WERI-Rb-1 (cell line): Measurements from ENCODE around the gene STRIP2.
"Not testable (repeated sequence)": the region's sequence is repeated elsewhere in the genome, so short reads cannot be mapped to it uniquely, and the experiment has no call there.

ENCODE experiments used
- DNase-seq: peaks from one replicate; pipeline ENCODE4 v3.0.0-alpha.2; 2020
- H3K27ac ChIP-seq: fragments of 250-450 bp; sonication (Bioruptor Pico); 2 replicates; pipeline ENCODE4 v1.5.1; 2020; ENCODE audit warnings: mild to moderate bottlenecking, moderate library complexity
- H3K27me3 ChIP-seq: fragments of 250-450 bp; sonication (Bioruptor Pico); 2 replicates; pipeline ENCODE4 v1.5.1; 2021; ENCODE audit warnings: mild to moderate bottlenecking, low read depth, moderate library complexity; ENCODE audit not compliant: insufficient read depth, severe bottlenecking
- H3K36me3 ChIP-seq: fragments of 250-450 bp; sonication (Bioruptor Pico); 2 replicates; pipeline ENCODE4 v1.5.1; 2020; ENCODE audit warnings: mild to moderate bottlenecking, moderate library complexity
- H3K4me3 ChIP-seq: 2 replicates; pipeline ENCODE4 v1.5.1; 2011; ENCODE audit warnings: low read depth, mild to moderate bottlenecking, control low read depth, low read length
- H3K9me3 ChIP-seq: fragments of 250-450 bp; sonication (Bioruptor Pico); 2 replicates; pipeline ENCODE4 v1.5.1; 2021; ENCODE audit warnings: mild to moderate bottlenecking, moderate library complexity; ENCODE audit not compliant: severe bottlenecking
- CTCF ChIP-seq: IDR thresholded peaks from 2 replicates; pipeline ENCODE4 v1.5.1; 2011; ENCODE audit warnings: low read depth, mild to moderate bottlenecking, control low read depth, inconsistent platforms, low read length

STRIP2 gene

GRCh38 chr7:129466796-129467195 is 32.6 kb downstream of the STRIP2 start:
- Histone ChIP-seq H3K9me3 (no peaks in the 10 kb centered on the region), H3K36me3 (peaks cover 61% of the 10 kb centered on the region), H3K27me3 (no peaks in the 10 kb centered on the region), H3K4me3 (no peak overlapping the region), H3K27ac (no peak overlapping the region)
- DNase-seq, result no peak
- no peak for TF ChIP-seq CTCF

GRCh38 chr7:129468087-129468486 is 33.9 kb downstream of the STRIP2 start:
- Histone ChIP-seq H3K9me3 (no peaks in the 10 kb centered on the region), H3K27me3 (no peaks in the 10 kb centered on the region), H3K4me3 (no peak overlapping the region), H3K27ac (no peak overlapping the region), H3K36me3 (peaks cover 49% of the 10 kb centered on the region)
- DNase-seq, result no peak
- TF ChIP-seq CTCF, result no peak

GRCh38 chr7:129468547-129468946 is 34.3 kb downstream of the STRIP2 start:
- peaks cover 47% of the 10 kb centered on the region for H3K36me3 ChIP-seq
- H3K9me3 ChIP-seq, result no peaks in the 10 kb centered on the region
- no peak overlapping the region for H3K4me3 ChIP-seq
- H3K27ac ChIP-seq, result no peak overlapping the region
- DNase-seq, result no peak
- TF ChIP-seq CTCF, result no peak
- no peaks in the 10 kb centered on the region for H3K27me3 ChIP-seq

GRCh38 chr7:129469930-129470329 is 35.7 kb downstream of the STRIP2 start:
- DNase-seq, result no peak
- TF ChIP-seq CTCF, result no peak
- Histone ChIP-seq H3K4me3 (no peak overlapping the region), H3K9me3 (no peaks in the 10 kb centered on the region), H3K36me3 (peaks cover 38% of the 10 kb centered on the region), H3K27me3 (no peaks in the 10 kb centered on the region), H3K27ac (peak overlapping the region; percentile 54)

- no peaks in the 10 kb centered on the region for H3K27me3 ChIP-seq
- H3K9me3 ChIP-seq, result no peaks in the 10 kb centered on the region
- peak; percentile 70 for DNase-seq
- no peak for TF ChIP-seq CTCF
- no peak overlapping the region for H3K4me3 ChIP-seq
- peaks cover 35% of the 10 kb centered on the region for H3K36me3 ChIP-seq
- peak overlapping the region; percentile 54 for H3K27ac ChIP-seq
These were observed 36.2 kb downstream of the STRIP2 start for GRCh38 chr7:129470411-129470810.

GRCh38 chr7:129471402-129471827 is 37.2 kb downstream of the STRIP2 start:
- DNase-seq, result no peak
- Histone ChIP-seq H3K27ac (no peak overlapping the region), H3K9me3 (no peaks in the 10 kb centered on the region), H3K27me3 (no peaks in the 10 kb centered on the region), H3K36me3 (peaks cover 26% of the 10 kb centered on the region), H3K4me3 (no peak overlapping the region)
- no peak for TF ChIP-seq CTCF

GRCh38 chr7:129475931-129476330 is 41.7 kb downstream of the STRIP2 start:
- not testable (repeated sequence) for H3K27ac ChIP-seq, H3K4me3 ChIP-seq, H3K9me3 ChIP-seq, H3K27me3 ChIP-seq, DNase-seq
- peaks cover 13% of the 10 kb centered on the region for H3K36me3 ChIP-seq

- peaks cover 17% of the 10 kb centered on the region for H3K36me3 ChIP-seq
- not testable (repeated sequence) for DNase-seq, H3K27ac ChIP-seq, H3K4me3 ChIP-seq, H3K27me3 ChIP-seq, H3K9me3 ChIP-seq
These were observed 42.2 kb downstream of the STRIP2 start for GRCh38 chr7:129476398-129476797.
